K562 (cell line): ENCODE results near the gene CBFA2T3. TPM values are rescaled to one million over a fixed set of nuclear protein-coding genes. Genes with fewer than 3 reads are reported as not detected.

Source experiments
- ATAC-seq: fragments of 200-7000 bp; cut with Tn5 transposase; 3 replicates; pipeline ENCODE4 v1.9.1; 2020; ENCODE audit warnings: moderate library complexity
- BruUV-seq: library from RNA; stranded (reverse); fragments of 400-500 nt; replicated peaks from 2 replicates; lab custom pipeline; 2021; lab: Mats Ljungman, UMichigan
- CTCF ChIA-PET: fragments of 300-600 bp; formaldehyde crosslinking; extraction: SDS; loops from one replicate; lab custom pipeline; 2021; ENCODE audit warnings: low intra/inter-chr PET ratio; lab: Yijun Ruan, JAX
- POLR2A ChIA-PET: fragments of 300-600, 350-650 bp; sonication (Branson Sonifier 250); formaldehyde crosslinking; extraction: SDS; loops from one replicate; lab custom pipeline; 2021; ENCODE audit warnings: antibody characterized with exemption, inconsistent platforms; lab: Yijun Ruan, JAX
- DNase-seq, 4 experiments: peaks; one replicate each; pipeline versions ENCODE4 v3.0.0 to v3.0.0-alpha.2; 2011 to 2018; ENCODE audit warnings: low spot score in 3 of 4, mixed read lengths in 3 of 4; ENCODE audit errors: extremely low read depth in 1 of 4
- FAIRE-seq: peaks from 2 replicates; lab custom pipeline; 2011; peaks lifted over from hg19 to GRCh38; lab: Jason Lieb, UNC
- H2AFZ ChIP-seq: 2 replicates; pipeline ENCODE4 v1.6.0; 2011; ENCODE audit warnings: low read depth, low read length, control low read depth, inconsistent platforms
- H3K27ac ChIP-seq: fragments of 200-600 bp; 3 replicates; pipeline ENCODE4 v1.8.0; 2011; ENCODE audit warnings: low read depth, mild to moderate bottlenecking, control low read depth, inconsistent platforms, low read length, moderate library complexity, mixed read lengths; ENCODE audit errors: extremely low read depth
- H3K27me3 ChIP-seq, 2 experiments: fragments of 300-600 bp in 1 of 2; 2 replicates in 1 of 2; 3 replicates in 1 of 2; pipeline versions ENCODE4 v1.6.0 to v1.8.0; 2011; ENCODE audit warnings: inconsistent platforms in 2 of 2, low read length in 2 of 2, mild to moderate bottlenecking in 1 of 2, mixed read lengths in 1 of 2, moderate library complexity in 1 of 2; ENCODE audit not compliant: control insufficient read depth in 2 of 2, insufficient read depth in 2 of 2
- H3K36me3 ChIP-seq: fragments of 300-600 bp; 3 replicates; pipeline ENCODE4 v1.8.0; 2011; ENCODE audit warnings: mild to moderate bottlenecking, low read length, inconsistent platforms; ENCODE audit not compliant: control insufficient read depth, insufficient read depth
- H3K4me1 ChIP-seq, 2 experiments: fragments of 200-600 bp in 1 of 2; replicated peaks in 1 of 2; 2 replicates in 1 of 2; 3 replicates in 1 of 2; pipeline versions ENCODE4 v1.5.1 to v1.8.0; 2011; ENCODE audit warnings: inconsistent platforms in 2 of 2, low read length in 2 of 2, mild to moderate bottlenecking in 1 of 2, mixed read lengths in 1 of 2, moderate library complexity in 1 of 2; ENCODE audit not compliant: control insufficient read depth in 2 of 2, insufficient read depth in 2 of 2
- H3K4me2 ChIP-seq: 2 replicates; pipeline ENCODE4 v1.6.1; 2011; ENCODE audit warnings: low read length, control low read depth, inconsistent platforms, mixed read lengths; ENCODE audit not compliant: insufficient read depth
- H3K4me3 ChIP-seq: fragments of 200-600 bp; sonication (generic), shearing (Covaris generic); 2 replicates; pipeline ENCODE4 v1.5.1; 2016; ENCODE audit warnings: control low read depth, inconsistent platforms
- H3K79me2 ChIP-seq: fragments of 200-600 bp; 3 replicates; pipeline ENCODE4 v1.8.0; 2011; ENCODE audit warnings: low read length, inconsistent platforms; ENCODE audit not compliant: control insufficient read depth, insufficient read depth
- H3K9ac ChIP-seq, 2 experiments: 2 replicates each; pipeline versions ENCODE4 v1.6.0 to v1.6.1; 2011; ENCODE audit warnings: low read depth in 2 of 2, low read length in 2 of 2, control low read depth in 1 of 2, inconsistent platforms in 1 of 2, mild to moderate bottlenecking in 1 of 2, mixed read lengths in 1 of 2; ENCODE audit not compliant: insufficient read depth in 1 of 2
- H3K9me1 ChIP-seq: one replicate; pipeline ENCODE4 v1.6.0; 2011; ENCODE audit warnings: inconsistent platforms, mild to moderate bottlenecking, low read length, moderate library complexity; ENCODE audit not compliant: control insufficient read depth, insufficient read depth
- H3K9me3 ChIP-seq: replicated peaks from 2 replicates; pipeline ENCODE4 v1.5.1; 2011; ENCODE audit warnings: low read depth, low read length, inconsistent platforms; ENCODE audit not compliant: control insufficient read depth, insufficient read depth
- H4K20me1 ChIP-seq: replicated peaks from 2 replicates; pipeline ENCODE4 v1.6.1; 2011; ENCODE audit warnings: low read length, inconsistent platforms, mixed read lengths; ENCODE audit not compliant: control insufficient read depth, insufficient read depth
- ARNT ChIP-seq, 2 experiments: fragments of 450-650 bp; IDR thresholded peaks; 2 replicates each; pipeline ENCODE4 v1.6.1; 2016; ENCODE audit warnings: mild to moderate bottlenecking in 1 of 2
- DMBX1 ChIP-seq: fragments of 250-450 bp; sonication (Bioruptor Pico); IDR thresholded peaks from 2 replicates; pipeline ENCODE4 v1.8.0; 2022; ENCODE audit warnings: inconsistent platforms, mild to moderate bottlenecking, moderate library complexity, borderline replicate concordance
- NCOA1 ChIP-seq: fragments of 450-650 bp; IDR thresholded peaks from 2 replicates; pipeline ENCODE4 v1.6.1; 2016; ENCODE audit warnings: low read depth
- TBL1XR1 ChIP-seq, 2 experiments: IDR thresholded peaks; 2 replicates each; pipeline ENCODE4 v1.6.1; 2012; ENCODE audit warnings: improper control_type of control experiment in 2 of 2, low read length in 2 of 2, mild to moderate bottlenecking in 1 of 2
- ZNF165 ChIP-seq: fragments of 250-450 bp; sonication (Bioruptor Pico); IDR thresholded peaks from 2 replicates; pipeline ENCODE4 v1.4.0; 2020; ENCODE audit warnings: borderline replicate concordance
- ZNF197 ChIP-seq: fragments of 200-800 bp; sonication (Bioruptor generic); IDR thresholded peaks from 2 replicates; pipeline ENCODE4 v1.6.1; 2016; ENCODE audit warnings: low read depth, missing genetic modification characterization, missing compliant biosample characterization
- ZNF445 ChIP-seq: fragments of 250-450 bp; sonication (Bioruptor Pico); IDR thresholded peaks from 2 replicates; pipeline ENCODE4 v1.4.0; 2020; ENCODE audit warnings: low read depth, mild to moderate bottlenecking, moderate library complexity
- ZNF76 ChIP-seq: fragments of 250-450 bp; sonication (Bioruptor Pico); IDR thresholded peaks from 2 replicates; pipeline ENCODE4 v1.4.0; 2020; ENCODE audit warnings: mild to moderate bottlenecking, moderate library complexity, borderline replicate concordance
- WGBS: fragments of 100-300 bp; shearing (Covaris generic); methylation state at CpG from one replicate; pipeline ENCODE4 v1.1.6; 2016; ENCODE audit warnings: low coverage, mixed read lengths; ENCODE audit not compliant: insufficient coverage; ENCODE audit errors: missing lambda C conversion rate; 5-methylcytosine and 5-hydroxymethylcytosine counted together
- in situ Hi-C: fragments of 300-500 bp; cut with MboI; formaldehyde crosslinking; loops from 4 replicates; pipeline ENCODE4 v1.15.0; 2018; ENCODE audit warnings: inconsistent platforms, mixed read lengths
- intact Hi-C: fragments of 100-400 bp; cut with micrococcal nuclease; formaldehyde crosslinking; loops from 2 replicates; pipeline ENCODE4 v1.14.2; 2022
- polyA plus RNA-seq, 8 experiments: library from polyadenylated mRNA; depleted of rRNA in 4 of 8; stranded (reverse) in 5 of 8; unstranded in 3 of 8; fragments of >200 nt; fragmentation: Nextera tagmentation in 2 of 8; fragmentation: Illumina TruSeq in 1 of 8; extraction: Ambion mirVana in 2 of 8; extraction: Trizol in 1 of 8; gene quantifications; 2 replicates each; pipeline versions ENCODE4 v1.2.1 to v1.2.3, GENCODE V29; 2011 to 2014; ENCODE audit warnings: inconsistent platforms in 1 of 8, missing spikeins in 1 of 8
- total RNA-seq, 7 experiments: library from RNA; depleted of rRNA in 6 of 7; stranded (reverse); fragments of >200 nt in 6 of 7; fragmentation: Illumina TruSeq in 2 of 7; extraction: Trizol in 2 of 7; gene quantifications; 2 replicates each; pipeline versions ENCODE4 v1.2.1 to v1.2.3, GENCODE V29; 2011 to 2021; ENCODE audit warnings: low replicate concordance in 1 of 7
- TF ChIP-seq, protein P1 (sequence below), 2 experiments: fragments of 450-650 bp; IDR thresholded peaks; 2 replicates each; pipeline ENCODE4 v1.6.1; 2016; ENCODE audit warnings: mild to moderate bottlenecking in 2 of 2, borderline replicate concordance in 1 of 2, low read depth in 1 of 2, moderate library complexity in 1 of 2
- TF ChIP-seq, protein P2 (sequence below): sonication (generic); formaldehyde crosslinking; IDR thresholded peaks from 2 replicates; pipeline ENCODE4 v1.4.0; 2020; ENCODE audit warnings: mild to moderate bottlenecking, missing genetic modification reagents

CBFA2T3 gene
- total and polyA plus RNA-seq, 9 of the 15 experiments (the other 6 are each of a cell fraction or from before 2014, with no cell fraction given): 2.3 to 145 (median 6.7) TPM

DNA sequence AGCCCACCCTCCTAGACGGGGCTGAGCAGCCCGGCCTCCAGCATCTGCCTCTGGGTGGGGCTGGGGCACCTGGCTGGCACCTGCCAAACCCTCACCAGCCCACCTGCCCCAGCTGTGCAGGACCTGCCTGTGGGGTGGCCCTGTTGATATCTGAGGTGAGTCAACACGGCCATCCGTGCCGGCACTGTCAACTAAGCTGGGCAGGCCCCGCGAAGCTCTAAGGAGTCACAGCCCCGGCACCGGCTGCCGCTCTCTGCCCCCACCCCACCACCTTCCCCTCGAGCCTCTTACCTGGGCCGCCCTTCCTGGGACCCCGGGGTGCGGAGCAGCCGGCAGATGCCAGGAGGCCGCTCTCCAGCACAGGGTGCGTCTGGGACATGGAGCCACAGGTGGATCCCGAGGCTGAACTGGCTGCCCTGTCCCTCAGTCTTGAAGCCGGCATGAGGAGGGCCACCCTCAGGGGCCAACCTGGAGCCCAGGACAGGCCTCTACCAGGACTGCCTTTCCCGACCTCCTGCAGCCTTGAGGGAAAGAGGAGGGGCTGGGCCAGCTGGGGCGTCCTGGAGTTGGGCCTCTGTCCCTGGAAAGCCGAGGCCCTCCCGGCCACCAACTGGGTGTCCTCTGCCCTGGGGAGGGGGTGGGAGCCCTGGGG, 515 bp downstream of the CBFA2T3 start:
- no peak overlapping the region for H2AFZ ChIP-seq
- intact Hi-C loops: loop anchor here (1.0 to 10.0 kb wide), 3 partner anchors 16 to 188 kb away; partner anchors contain the start of gene APRT
- peak overlapping the region; percentile 90 for H3K4me2 ChIP-seq
- H3K27me3 ChIP-seq: no peaks in the 10 kb centered on the region
- peak overlapping the region; percentile 85 for H3K4me3 ChIP-seq
- in situ Hi-C loops: no loop called here
- H3K79me2 ChIP-seq: peaks cover 78% of the 10 kb centered on the region
- ChIA-PET CTCF (interaction anchor here (0.6 kb wide), 1 partner anchor 165 kb away, joined by 3 read pairs; the partner anchor contains the start of gene APRT), POLR2A (interaction anchor here (0.7 to 1.2 kb wide), 6 partner anchors 8 to 63 kb away, joined by 3 to 5 read pairs (median 3); no protein-coding TSS in a partner anchor)
- 1% methylated on average over 21 of the region's 23 CpGs for WGBS
- DNase-seq: peak in 1 of 4 experiments; percentile 60
- peaks cover 1% of the 10 kb centered on the region for H3K9me1 ChIP-seq
- no peaks in the 10 kb centered on the region for H3K9me3 ChIP-seq
- peaks cover 44% of the 10 kb centered on the region; the same call in 2 of the 3 replicates for H3K36me3 ChIP-seq
- peaks cover 45 to 90% of the 10 kb centered on the region in 2 experiments for H3K4me1 ChIP-seq
- peaks cover 23% of the 10 kb centered on the region; the same call in 1 of the 2 replicates for H4K20me1 ChIP-seq
- no peak for FAIRE-seq
- H3K9ac ChIP-seq: peak overlapping the region; percentile 90 to 96
- H3K27ac ChIP-seq: peak overlapping the region; percentile 98
- ATAC-seq: peak; percentile 10
- no TSS peak for BruUV-seq
- TF ChIP-seq ZNF76 (CRISPR knock-in tag) (0 out of 2 replicates have a peak, but pooled peaks have one; percentile 7), TBL1XR1 (IDR thresholded peaks at IDR 0.05; ENCODE audit: low read length in 2 of 2) (no peak), ZNF445 (CRISPR knock-in tag) (no peak), DMBX1 (CRISPR knock-in tag) (no peak), ZNF165 (CRISPR knock-in tag) (0 out of 2 replicates have a peak, but pooled peaks have one; percentile 14), NCOA1 (no peak), ARNT (IDR thresholded peaks at IDR 0.05) (no peak), ZNF197 (CRISPR knock-in tag) (no peak)
- TF ChIP-seq, protein P1, sequence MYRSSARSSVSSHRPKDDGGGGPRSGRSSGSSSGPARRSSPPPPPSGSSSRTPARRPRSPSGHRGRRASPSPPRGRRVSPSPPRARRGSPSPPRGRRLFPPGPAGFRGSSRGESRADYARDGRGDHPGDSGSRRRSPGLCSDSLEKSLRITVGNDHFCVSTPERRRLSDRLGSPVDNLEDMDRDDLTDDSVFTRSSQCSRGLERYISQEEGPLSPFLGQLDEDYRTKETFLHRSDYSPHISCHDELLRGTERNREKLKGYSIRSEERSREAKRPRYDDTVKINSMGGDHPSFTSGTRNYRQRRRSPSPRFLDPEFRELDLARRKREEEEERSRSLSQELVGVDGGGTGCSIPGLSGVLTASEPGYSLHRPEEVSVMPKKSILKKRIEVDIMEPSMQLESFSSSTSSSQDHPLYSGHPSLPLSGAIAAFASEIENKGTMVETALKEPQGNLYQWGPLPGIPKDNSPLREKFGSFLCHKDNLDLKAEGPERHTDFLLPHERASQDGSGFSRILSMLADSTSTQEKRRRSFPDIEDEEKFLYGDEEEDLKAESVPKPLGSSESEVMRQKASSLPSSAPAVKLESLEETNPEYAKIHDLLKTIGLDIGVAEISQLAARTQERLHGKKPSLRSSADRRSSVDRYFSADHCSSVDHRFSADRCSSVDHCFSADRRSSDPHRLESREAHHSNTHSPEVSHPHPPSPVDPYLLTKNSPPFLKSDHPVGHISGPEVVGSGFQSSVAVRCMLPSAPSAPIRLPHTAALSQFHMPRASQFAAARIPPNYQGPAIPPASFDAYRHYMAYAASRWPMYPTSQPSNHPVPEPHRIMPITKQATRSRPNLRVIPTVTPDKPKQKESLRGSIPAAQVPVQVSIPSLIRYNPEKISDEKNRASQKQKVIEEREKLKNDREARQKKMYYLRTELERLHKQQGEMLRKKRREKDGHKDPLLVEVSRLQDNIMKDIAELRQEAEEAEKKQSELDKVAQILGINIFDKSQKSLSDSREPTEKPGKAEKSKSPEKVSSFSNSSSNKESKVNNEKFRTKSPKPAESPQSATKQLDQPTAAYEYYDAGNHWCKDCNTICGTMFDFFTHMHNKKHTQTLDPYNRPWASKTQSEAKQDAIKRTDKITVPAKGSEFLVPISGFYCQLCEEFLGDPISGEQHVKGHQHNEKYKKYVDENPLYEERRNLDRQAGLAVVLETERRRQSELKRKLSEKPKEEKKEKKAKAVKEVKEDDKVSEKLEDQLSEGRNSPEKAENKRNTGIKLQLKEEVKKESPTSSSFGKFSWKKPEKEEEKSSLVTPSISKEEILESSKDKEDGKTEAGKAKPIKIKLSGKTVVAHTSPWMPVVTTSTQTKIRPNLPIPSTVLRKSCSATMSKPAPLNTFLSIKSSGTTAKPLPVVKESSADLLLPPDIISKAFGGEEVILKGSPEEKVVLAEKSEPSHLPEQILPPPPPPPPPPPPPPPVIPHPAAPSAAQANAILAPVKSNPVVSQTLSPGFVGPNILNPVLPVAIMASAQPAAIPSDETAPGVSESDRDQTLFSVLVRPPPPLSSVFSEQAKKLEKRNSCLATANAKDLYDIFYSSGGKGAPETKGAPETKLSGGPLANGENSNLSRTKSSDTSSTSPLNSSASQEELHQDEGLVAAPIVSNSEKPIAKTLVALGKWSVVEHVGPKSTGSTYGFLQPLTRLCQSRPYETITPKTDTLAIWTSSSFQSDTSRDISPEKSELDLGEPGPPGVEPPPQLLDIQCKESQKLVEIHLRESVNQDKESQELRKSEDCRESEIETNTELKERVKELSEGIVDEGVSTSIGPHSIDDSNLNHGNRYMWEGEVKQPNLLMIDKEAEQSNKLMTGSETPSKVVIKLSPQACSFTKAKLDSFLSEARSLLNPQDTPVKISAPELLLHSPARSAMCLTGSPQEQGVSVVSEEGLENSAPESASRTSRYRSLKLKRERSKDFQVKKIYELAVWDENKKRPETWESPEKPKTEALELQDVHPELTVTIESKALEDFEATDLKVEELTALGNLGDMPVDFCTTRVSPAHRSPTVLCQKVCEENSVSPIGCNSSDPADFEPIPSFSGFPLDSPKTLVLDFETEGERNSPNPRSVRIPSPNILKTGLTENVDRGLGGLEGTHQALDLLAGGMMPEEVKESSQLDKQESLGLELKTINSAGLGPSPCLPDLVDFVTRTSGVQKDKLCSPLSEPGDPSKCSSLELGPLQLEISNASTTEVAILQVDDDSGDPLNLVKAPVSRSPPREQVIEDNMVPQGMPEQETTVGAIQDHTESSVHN (IDR thresholded peaks at IDR 0.05; ENCODE audit: borderline replicate concordance in 1 of 2, low read depth in 1 of 2): no peak
- TF ChIP-seq, protein P2, sequence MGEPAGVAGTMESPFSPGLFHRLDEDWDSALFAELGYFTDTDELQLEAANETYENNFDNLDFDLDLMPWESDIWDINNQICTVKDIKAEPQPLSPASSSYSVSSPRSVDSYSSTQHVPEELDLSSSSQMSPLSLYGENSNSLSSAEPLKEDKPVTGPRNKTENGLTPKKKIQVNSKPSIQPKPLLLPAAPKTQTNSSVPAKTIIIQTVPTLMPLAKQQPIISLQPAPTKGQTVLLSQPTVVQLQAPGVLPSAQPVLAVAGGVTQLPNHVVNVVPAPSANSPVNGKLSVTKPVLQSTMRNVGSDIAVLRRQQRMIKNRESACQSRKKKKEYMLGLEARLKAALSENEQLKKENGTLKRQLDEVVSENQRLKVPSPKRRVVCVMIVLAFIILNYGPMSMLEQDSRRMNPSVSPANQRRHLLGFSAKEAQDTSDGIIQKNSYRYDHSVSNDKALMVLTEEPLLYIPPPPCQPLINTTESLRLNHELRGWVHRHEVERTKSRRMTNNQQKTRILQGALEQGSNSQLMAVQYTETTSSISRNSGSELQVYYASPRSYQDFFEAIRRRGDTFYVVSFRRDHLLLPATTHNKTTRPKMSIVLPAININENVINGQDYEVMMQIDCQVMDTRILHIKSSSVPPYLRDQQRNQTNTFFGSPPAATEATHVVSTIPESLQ: no peak
